GM12891 (cell line): ENCODE results near the gene KPTN.

Experiments used
- PAX5 ChIP-seq: IDR thresholded peaks from 2 replicates; pipeline ENCODE4 v1.6.1; 2011; ENCODE audit warnings: low read length, moderate library complexity, mild to moderate bottlenecking; ENCODE audit not compliant: insufficient read depth, severe bottlenecking
- POLR2A ChIP-seq: IDR thresholded peaks from 2 replicates; pipeline ENCODE4 v1.6.1; 2011; ENCODE audit warnings: low read depth, low read length, control low read depth
- POLR2AphosphoS5 ChIP-seq: IDR thresholded peaks from 2 replicates; pipeline ENCODE4 v1.6.1; 2011; ENCODE audit warnings: low read depth, low read length, control low read depth
- SPI1 ChIP-seq: IDR thresholded peaks from 2 replicates; pipeline ENCODE4 v1.6.1; 2011; ENCODE audit warnings: low read depth, low read length, control low read depth
- TAF1 ChIP-seq: IDR thresholded peaks from 2 replicates; pipeline ENCODE4 v1.6.1; 2011; ENCODE audit warnings: low read depth, low read length, control low read depth

GRCh38 chr19:47499371-47499770 lies 15.4 kb upstream of the KPTN start:
- TF ChIP-seq POLR2AphosphoS5 (no peak; the same call in 1 of the 2 replicates), TAF1 (no peak), SPI1 (no peak), POLR2A (no peak), PAX5 (no peak)
